Tibial nerve (tissue), 4 donors: ENCODE results near the gene MIEN1. TPM values are rescaled to one million over a fixed set of nuclear protein-coding genes. Genes with fewer than 3 reads are reported as not detected.

Experiments used
- DNase-seq, 2 donors: peaks; one replicate each; pipeline ENCODE4 v3.0.0-alpha.2; 2019; ENCODE audit warnings: low spot score in 2 of 2
- H3K27ac ChIP-seq, 4 donors: fragments of 200-600 bp; sonication (generic) in 3 of 4; one replicate each; pipeline ENCODE4 v1.5.1; 2017 to 2019; ENCODE audit warnings: mild to moderate bottlenecking in 1 of 4
- H3K27me3 ChIP-seq, 2 donors: fragments of 200-600 bp; sonication (generic) in 1 of 2; one replicate each; pipeline versions ENCODE4 v1.5.1 to v1.6.0; 2017 to 2019
- H3K36me3 ChIP-seq, 3 donors: fragments of 200-600 bp; sonication (generic); one replicate each; pipeline ENCODE4 v1.5.1; 2018 to 2019
- H3K4me1 ChIP-seq, 4 donors: fragments of 200-600 bp; sonication (generic) in 3 of 4; one replicate each; pipeline ENCODE4 v1.5.1; 2017 to 2019
- H3K4me3 ChIP-seq, 4 donors: fragments of 200-600 bp; sonication (generic) in 3 of 4; one replicate each; pipeline ENCODE4 v1.5.1; 2017 to 2019; ENCODE audit warnings: mild to moderate bottlenecking in 1 of 4, moderate library complexity in 1 of 4
- H3K9me3 ChIP-seq, 4 donors: fragments of 200-600 bp; sonication (generic) in 3 of 4; one replicate each; pipeline ENCODE4 v1.5.1; 2017 to 2019
- CTCF ChIP-seq, 5 experiments: fragments of 200-600 bp in 3 of 5; fragments of 450-650 bp in 2 of 5; sonication (generic) in 3 of 5; IDR thresholded peaks; one replicate each; pipeline ENCODE4 v1.5.1; 2016 to 2019; ENCODE audit warnings: antibody characterized with exemption in 5 of 5, mild to moderate bottlenecking in 3 of 5, moderate library complexity in 2 of 5
- EP300 ChIP-seq, 2 donors: sonication (generic); formaldehyde crosslinking; IDR thresholded peaks; one replicate each; pipeline ENCODE4 v1.6.1; 2017; ENCODE audit warnings: antibody characterized with exemption in 2 of 2, mild to moderate bottlenecking in 1 of 2
- POLR2A ChIP-seq, 2 donors: fragments of 450-650 bp; IDR thresholded peaks; one replicate each; pipeline ENCODE4 v1.6.1; 2017; ENCODE audit warnings: antibody characterized with exemption in 2 of 2, mild to moderate bottlenecking in 2 of 2, moderate library complexity in 2 of 2
- WGBS, 2 donors: methylation state at CpG; one replicate each; pipeline ENCODE4 v1.1.5; 2018; 5-methylcytosine and 5-hydroxymethylcytosine counted together
- total RNA-seq, 4 donors: library from RNA; depleted of rRNA; stranded (reverse); fragments of >200 nt; gene quantifications; one replicate each; pipeline ENCODE4 v1.1.0, GENCODE V29; 2016

Gene MIEN1
- total RNA-seq, 4 donors from 2014 or later: 29.8 to 65.3 (median 43.5) TPM

GRCh38 chr17:39738568-39738901 is 8.2 kb upstream of the MIEN1 start:
- Histone ChIP-seq H3K36me3 (no peaks in the 10 kb centered on the region), H3K4me1 (peaks cover 0 to 31% (median 15%) of the 10 kb centered on the region in 4 donors), H3K9me3 (no peaks in the 10 kb centered on the region), H3K27me3 (peaks cover 0 to 71% of the 10 kb centered on the region in 2 donors), H3K27ac (peak overlapping the region in 1 of 4 donors; percentile 62), H3K4me3 (peak overlapping the region in 2 of 4 donors; percentile 24 to 31)
- TF ChIP-seq EP300 (IDR thresholded peaks at IDR 0.05) (no peak), CTCF (IDR thresholded peaks at IDR 0.05) (no peak), POLR2A (IDR thresholded peaks at IDR 0.05) (no peak)
- no peak for DNase-seq
- 1% methylated on average over 10 to 13 of the region's 13 CpGs for WGBS, 2 donors

- H3K4me3 ChIP-seq: peak within 1 kb of the TSS in 2 of 4 donors; percentile 24 to 31
- H3K4me1 ChIP-seq: peaks cover 0 to 31% (median 15%) of the 10 kb centered on the region in 4 donors
- TF ChIP-seq CTCF (IDR thresholded peaks at IDR 0.05): no peak
- no peak for TF ChIP-seq EP300 (IDR thresholded peaks at IDR 0.05)
- no peaks in the 10 kb centered on the region for H3K9me3 ChIP-seq
- peak within 1 kb of the TSS in 1 of 4 donors; percentile 62 for H3K27ac ChIP-seq
- WGBS, 2 donors: 21% methylated on average over 30 to 31 of the region's 34 CpGs
- H3K36me3 ChIP-seq: no peaks in the 10 kb centered on the region
- DNase-seq: no peak
- H3K27me3 ChIP-seq: peaks cover 0 to 65% of the 10 kb centered on the region in 2 donors
Measured at GRCh38 chr17:39737760-39738567, 7.6 kb upstream of the MIEN1 start, which contains the start of gene GRB7. Gene GRB7 (plus strand): TSS chr17:39737938. CDS start chr17:39742302, 4,364 bp downstream.

GRCh38 chr17:39737206-39737759 is 7.0 kb upstream of the MIEN1 start:
- Histone ChIP-seq H3K9me3 (no peaks in the 10 kb centered on the region), H3K4me3 (no peak overlapping the region), H3K27me3 (peaks cover 0 to 59% of the 10 kb centered on the region in 2 donors), H3K27ac (no peak overlapping the region), H3K4me1 (peaks cover 0 to 31% (median 15%) of the 10 kb centered on the region in 4 donors), H3K36me3 (no peaks in the 10 kb centered on the region)
- no peak for TF ChIP-seq POLR2A (IDR thresholded peaks at IDR 0.05)
- TF ChIP-seq CTCF (IDR thresholded peaks at IDR 0.05): no peak
- no peak for TF ChIP-seq EP300 (IDR thresholded peaks at IDR 0.05)
- WGBS, 2 donors: 63 to 64% methylated on average over 12 to 13 of the region's 13 CpGs
- DNase-seq: no peak

- Histone ChIP-seq H3K4me3 (no peak overlapping the region), H3K36me3 (no peaks in the 10 kb centered on the region), H3K9me3 (no peaks in the 10 kb centered on the region), H3K4me1 (peaks cover 0 to 31% (median 15%) of the 10 kb centered on the region in 4 donors), H3K27ac (no peak overlapping the region), H3K27me3 (peaks cover 0 to 51% of the 10 kb centered on the region in 2 donors)
- no peak for TF ChIP-seq CTCF (IDR thresholded peaks at IDR 0.05)
- TF ChIP-seq EP300 (IDR thresholded peaks at IDR 0.05): no peak
- TF ChIP-seq POLR2A (IDR thresholded peaks at IDR 0.05): no peak
- DNase-seq: no peak
- 75 to 79% methylated on average over 10 of the region's 10 CpGs for WGBS, 2 donors
Measured at GRCh38 chr17:39736319-39737165, 6.2 kb upstream of the MIEN1 start.
